HT1080 (cell line): Measurements from ENCODE around the gene BSPRY. TPM values are rescaled to one million over a fixed set of nuclear protein-coding genes. Genes with fewer than 3 reads are reported as not detected.
"Not testable (repeated sequence)": the region's sequence is repeated elsewhere in the genome, so short reads cannot be mapped to it uniquely, and the experiment has no call there.

ENCODE experiments used
- DNase-seq: peaks from one replicate; pipeline ENCODE4 v3.0.0-alpha.2; 2015; ENCODE audit warnings: low read depth
- total RNA-seq: library from RNA; depleted of rRNA; stranded (reverse); fragments of >200 nt; shearing (Covaris generic); gene quantifications from 2 replicates; pipeline ENCODE4 v1.2.3, GENCODE V29; 2014

Gene BSPRY
- total RNA-seq, 1 experiment from 2014 or later, result not detected

DNA sequence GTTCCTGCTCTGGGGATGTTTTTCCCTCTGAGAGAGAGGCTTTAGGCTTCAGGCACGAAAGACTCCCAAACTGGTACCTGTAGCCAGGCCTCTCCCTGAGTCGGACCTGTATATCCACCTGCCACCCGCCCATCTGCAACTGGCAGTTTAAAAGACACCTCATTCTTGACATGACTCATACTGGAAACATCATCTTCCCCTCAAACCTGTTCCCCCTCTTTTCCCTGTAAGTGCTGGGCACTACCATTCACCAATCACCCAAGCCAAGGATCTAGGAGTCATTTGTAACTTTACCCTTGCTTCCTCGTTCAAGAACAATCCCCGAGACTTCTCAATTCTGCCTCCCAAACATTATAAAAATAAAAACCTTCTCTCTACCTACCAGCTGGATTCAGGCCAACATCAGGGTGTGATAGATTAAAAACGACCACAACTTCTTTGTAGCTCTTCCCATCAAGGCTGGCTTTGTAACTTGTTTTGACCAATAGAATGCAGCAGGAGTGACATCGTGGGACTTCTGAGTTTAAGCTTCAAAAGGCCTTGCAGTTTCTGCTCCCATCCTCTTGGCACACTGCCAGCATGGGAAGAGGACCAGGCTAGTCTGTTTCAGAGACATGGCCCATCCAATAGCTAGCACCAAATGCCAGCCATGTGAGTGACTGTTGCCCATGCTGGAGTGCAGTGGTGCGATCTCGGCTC, 7.5 kb upstream of the BSPRY start:
- DNase-seq, result peak; percentile 22

GRCh38 chr9:113343732-113344231, 5.6 kb upstream of the BSPRY start:
- peak; percentile 20 for DNase-seq

DNA sequence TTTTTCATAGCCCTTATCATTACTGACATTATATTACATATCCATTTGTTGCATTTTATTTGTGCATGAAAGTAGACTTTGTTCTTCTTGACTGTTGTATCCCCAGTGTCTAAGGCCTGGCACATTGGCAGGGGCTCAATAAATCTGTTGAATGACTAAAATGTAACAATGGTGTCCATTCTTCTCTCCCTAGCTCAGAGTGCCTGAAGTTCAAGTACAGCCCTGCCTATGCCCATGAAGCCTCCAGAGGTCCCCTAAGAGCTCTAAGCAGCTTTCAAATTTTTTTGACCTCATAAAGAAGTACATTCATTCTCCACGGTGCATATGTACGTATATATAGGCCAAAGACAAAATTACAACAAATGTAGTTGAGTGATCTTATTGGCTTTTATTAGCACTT, 4.2 kb upstream of the BSPRY start:
- DNase-seq, result peak; percentile 17

DNA sequence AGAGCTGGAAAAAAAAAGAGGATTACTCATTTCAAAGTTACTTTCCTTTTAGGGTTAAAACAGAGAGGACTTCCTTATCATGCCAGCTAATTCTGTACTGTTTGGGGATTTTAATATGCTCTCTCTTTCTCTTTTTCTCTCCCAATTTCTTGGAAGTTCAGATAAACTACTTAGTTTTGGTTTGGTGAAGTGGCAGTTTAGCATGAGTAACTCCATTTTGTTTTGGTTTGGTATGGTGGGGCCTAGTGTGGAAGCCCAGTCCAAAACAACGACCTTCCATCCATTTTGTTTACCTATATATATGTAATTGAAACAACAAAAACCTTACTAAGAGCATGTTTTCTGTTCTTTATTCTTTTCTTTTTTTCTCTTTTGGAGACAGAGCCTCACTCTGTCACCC, 3.7 kb upstream of the BSPRY start:
- no peak for DNase-seq

DNA sequence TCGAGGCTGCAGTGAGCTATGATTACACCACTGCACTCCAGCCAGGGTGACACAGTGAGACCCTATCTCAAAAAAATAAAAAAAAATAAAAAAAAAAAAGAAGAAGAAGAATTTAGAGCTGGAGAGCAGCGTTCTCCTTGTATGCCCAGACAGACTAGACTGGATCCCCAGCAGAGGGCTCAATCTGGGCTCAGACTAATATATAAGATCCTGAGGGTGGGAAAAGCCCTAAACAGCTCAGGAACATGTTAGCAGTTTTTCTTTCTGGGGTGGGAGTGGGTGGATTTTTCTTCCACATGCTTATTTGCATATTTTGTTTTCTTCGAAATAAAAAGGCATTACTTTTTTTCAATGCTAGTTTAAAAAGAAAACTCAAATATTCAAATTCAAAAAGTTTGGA, 904 bp upstream of the BSPRY start:
- DNase-seq, result no peak

DNA sequence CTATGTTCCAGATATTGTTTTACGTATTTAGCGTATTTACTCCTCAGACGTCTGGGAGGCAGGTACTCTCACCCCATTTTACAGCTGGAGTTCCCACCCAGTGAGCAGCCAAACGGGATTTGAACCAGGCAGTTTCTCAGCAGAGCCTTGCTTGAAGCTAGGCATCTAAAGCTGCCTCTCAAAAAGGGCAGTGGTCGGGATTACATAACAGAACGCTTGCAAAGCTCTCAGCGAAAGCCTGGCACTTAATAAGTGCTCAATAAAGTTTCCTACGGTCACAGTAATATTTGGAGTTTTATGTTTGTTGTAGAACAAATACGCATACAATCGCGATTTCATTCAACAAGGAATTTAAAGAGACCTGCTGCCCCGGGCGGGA, 286 bp upstream of the BSPRY start:
- DNase-seq, result no peak

- no peak for DNase-seq
Measured at GRCh38 chr9:113350107-113350661, 843 bp downstream of the BSPRY start.

- no peak for DNase-seq
Measured at GRCh38 chr9:113350937-113351336, 1.6 kb downstream of the BSPRY start.

- no peak for DNase-seq
Measured at GRCh38 chr9:113352006-113352405, 2.7 kb downstream of the BSPRY start.

DNA sequence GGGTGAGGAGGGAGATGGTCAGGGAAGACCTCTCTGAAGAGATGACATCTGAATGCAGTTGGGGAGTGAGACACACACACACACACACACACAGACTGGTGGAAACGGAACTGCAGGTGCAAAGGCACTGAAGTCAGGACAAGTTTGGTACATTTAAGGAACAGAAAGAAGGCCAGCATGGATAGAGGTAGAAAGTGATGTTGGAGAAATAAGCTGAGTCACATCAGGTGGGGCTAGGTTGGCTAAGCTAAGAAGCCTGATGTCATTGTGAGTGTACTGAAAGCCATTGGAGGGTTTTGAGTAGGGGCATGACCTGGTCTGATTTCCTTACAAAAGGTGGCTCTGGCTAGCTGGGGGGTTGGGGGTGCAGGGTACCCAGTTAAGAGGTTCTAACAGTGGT, 3.1 kb downstream of the BSPRY start:
- DNase-seq, result no peak

GRCh38 chr9:113355040-113355596, 5.8 kb downstream of the BSPRY start:
- no peak for DNase-seq

DNA sequence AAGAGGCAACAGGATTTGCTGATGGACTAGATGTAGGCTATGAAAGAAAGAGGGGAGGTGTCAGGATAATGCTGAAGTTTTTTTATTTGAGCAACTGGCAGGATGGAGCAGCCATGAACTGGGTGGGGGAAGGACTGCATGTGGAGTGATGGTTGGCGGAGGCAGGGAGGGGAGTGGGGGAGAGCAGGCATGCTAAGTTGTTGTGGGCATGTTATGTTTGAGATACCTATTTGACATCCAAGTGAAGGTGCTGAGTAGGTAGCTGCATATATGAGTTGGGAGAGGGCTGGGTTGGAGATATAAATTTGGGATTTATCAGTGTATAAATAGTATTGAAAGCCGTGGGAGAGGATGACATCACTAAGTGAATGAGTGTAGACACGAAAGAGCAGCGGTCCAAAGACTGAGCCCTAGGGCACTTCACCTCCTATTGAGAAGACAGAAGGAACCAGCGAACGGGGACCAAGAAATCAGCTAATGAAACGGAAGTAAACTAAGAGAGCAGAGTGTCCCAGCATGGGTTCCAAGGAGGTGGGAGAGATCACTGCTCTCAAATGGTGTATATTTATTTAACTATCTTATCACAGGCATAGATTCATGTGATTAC, 7.4 kb downstream of the BSPRY start:
- no peak for DNase-seq

DNA sequence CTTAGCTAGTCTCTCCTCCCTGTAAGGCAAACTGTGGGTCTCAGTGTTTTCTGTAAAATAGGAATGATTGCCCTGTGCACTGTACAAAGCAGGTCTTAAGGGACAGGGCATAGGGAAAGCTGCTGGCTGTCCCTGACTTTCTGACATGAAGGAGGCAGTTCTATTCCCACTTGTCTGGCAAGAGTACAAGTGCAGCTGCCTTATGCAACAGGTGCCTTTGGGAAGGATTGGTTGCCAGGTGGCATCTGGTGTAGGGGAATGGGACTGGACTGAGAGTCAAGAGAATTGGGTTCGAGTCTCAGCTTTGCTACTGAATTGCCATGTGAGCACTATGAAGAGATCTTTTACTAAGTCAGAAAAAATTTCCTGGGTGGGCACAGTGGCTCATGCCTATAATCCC, 10.0 kb downstream of the BSPRY start:
- no peak for DNase-seq

DNA sequence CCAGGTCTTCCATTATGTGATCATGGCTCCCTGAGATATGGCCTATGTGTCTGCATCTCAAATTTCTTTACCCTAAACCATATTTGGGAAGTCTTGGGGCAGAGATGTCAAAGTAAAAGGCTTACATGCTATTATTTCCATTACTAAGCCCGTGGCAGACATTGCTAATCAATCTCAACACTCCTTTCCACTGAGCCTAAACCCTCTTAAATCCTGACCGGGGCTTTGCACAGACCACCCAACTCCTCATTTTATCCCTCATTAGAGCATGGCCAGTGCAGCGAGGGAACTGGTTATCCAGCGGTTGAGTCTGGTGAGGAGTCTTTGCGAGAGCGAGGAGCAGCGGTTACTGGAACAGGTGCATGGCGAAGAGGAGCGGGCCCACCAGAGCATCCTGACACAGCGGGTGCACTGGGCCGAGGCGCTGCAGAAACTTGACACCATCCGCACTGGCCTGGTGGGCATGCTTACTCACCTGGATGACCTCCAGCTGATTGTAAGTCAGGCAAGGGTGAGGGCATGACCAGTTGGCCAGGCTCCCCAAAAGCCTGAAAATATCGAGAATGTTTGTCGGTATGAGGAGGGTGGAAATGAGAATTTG, 11.0 kb downstream of the BSPRY start:
- no peak for DNase-seq

GRCh38 chr9:113361304-113362018, 12.1 kb downstream of the BSPRY start:
- DNase-seq, result no peak

DNA sequence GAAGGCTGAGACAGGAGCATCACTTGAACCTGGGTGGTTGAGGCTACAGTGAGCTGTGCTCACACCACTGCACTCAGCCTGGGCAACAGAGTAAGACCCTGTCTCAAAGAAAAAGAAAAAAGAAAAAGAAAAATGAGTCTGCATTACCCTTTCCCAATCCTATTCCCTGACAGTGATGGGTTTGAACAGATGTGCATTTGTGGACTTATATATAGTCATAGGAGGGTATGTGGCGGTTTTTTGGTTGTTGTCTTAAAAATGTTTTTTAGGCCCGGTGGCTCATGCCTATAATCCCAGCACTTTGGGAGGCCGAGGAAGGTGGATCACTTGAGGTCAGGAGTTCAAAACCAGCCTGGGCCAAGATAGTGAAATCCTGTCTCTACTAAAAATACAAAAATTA, 14.0 kb downstream of the BSPRY start:
- no peak for DNase-seq

- no peak for DNase-seq
Measured at GRCh38 chr9:113364951-113365350, 15.6 kb downstream of the BSPRY start.

DNA sequence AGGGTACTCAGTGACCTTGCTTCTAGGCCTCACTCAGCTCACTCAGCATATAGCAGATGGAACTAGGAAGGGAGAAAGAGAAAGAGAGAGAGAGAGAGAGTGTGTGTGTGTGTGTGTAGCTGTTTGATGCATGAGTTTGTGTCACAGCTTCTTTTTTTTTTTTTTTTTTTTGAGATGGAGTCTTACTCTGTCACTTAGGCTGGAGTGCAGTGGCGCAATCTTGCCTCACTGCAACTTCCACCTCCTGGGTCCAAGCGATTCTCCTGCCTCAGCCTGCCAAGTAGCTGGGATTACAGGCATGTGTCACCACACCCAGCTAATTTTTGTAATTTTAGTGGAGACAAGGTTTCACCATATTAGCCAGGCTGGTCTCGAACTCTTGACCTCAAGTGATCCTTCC, 16.3 kb downstream of the BSPRY start:
- DNase-seq, result not testable (repeated sequence)

- DNase-seq, result no peak
Measured at GRCh38 chr9:113368348-113368981, 19.1 kb downstream of the BSPRY start.

DNA sequence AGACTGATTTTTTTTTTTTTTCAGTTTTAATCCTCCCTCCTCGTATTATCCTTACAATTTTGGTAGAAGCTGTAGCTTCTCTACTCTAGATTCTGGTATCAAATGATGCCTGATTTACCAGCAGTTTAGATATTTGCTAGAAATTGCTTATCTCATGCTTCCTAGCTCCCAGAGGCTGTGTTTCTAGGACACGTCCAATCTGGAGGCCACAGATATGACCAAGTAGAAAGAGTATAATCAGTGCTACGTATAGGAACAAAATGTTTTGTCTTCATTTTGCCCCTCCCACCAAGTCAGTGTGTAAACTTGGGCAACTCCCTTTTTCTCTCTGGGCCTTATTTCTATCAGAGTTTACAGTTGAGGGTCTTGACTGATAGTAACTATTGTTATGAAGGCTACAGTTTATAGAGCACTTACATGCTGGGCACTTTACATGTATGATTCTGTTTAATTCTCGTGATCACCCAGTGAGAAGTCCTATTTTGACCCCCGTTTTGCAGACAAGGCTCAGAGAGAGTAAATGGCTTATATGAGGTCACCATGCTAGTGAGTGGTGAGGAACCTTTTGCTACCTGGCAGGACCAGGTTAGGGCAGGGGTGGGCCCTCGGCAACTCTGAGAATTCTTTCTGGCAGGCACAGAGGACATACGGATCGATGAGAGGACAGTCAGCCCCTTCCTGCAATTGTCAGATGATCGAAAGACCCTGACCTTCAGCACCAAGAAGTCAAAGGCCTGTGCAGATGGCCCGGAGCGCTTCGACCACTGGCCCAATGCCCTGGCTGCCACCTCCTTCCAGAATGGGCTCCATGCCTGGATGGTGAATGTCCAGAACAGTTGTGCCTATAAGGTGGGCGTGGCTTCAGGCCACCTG, 19.9 kb downstream of the BSPRY start:
- no peak for DNase-seq
